HEK293 (cell line): ENCODE results near the gene SLITRK5.

Source experiments
- CTCF ChIA-PET: fragments of 350-600 bp; formaldehyde crosslinking; extraction: SDS; loops from one replicate; lab custom pipeline; 2021; ENCODE audit warnings: antibody characterized with exemption; lab: Yijun Ruan, JAX
- POLR2A ChIA-PET: fragments of 300-600 bp; formaldehyde crosslinking; extraction: SDS; loops from one replicate; lab custom pipeline; 2020; ENCODE audit warnings: antibody characterized with exemption, inconsistent platforms; lab: Yijun Ruan, JAX
- H3K27ac ChIP-seq: fragments of 200-500 bp; sonication (Bioruptor generic); 2 replicates; pipeline ENCODE4 v1.5.1; 2014; ENCODE audit warnings: low read depth, low read length, control low read depth, inconsistent platforms; ENCODE audit errors: extremely low read depth
- H3K36me3 ChIP-seq, 2 experiments: fragments of 200-500 bp in 1 of 2; sonication (Bioruptor generic) in 1 of 2; 1 replicate in 1 of 2; 2 replicates in 1 of 2; pipeline ENCODE4 v1.5.1; 2014 to 2017; ENCODE audit warnings: inconsistent platforms in 2 of 2, low read length in 2 of 2; ENCODE audit not compliant: control insufficient read depth in 2 of 2, insufficient read depth in 1 of 2
- H3K4me1 ChIP-seq: fragments of 200-500 bp; sonication (Bioruptor generic); 2 replicates; pipeline ENCODE4 v1.5.1; 2014; ENCODE audit warnings: mild to moderate bottlenecking, low read length, inconsistent platforms; ENCODE audit not compliant: control insufficient read depth, insufficient read depth
- H3K4me3 ChIP-seq: 2 replicates; pipeline ENCODE4 v1.5.1; 2011; ENCODE audit warnings: low read depth, mild to moderate bottlenecking, control low read depth, low read length, moderate library complexity
- H3K9me3 ChIP-seq: fragments of 200-500 bp; sonication (Bioruptor generic); 2 replicates; pipeline ENCODE4 v1.5.1; 2014; ENCODE audit warnings: low read depth, low read length, inconsistent platforms; ENCODE audit not compliant: control insufficient read depth, insufficient read depth
- BCL11B ChIP-seq: fragments of 450-650 bp; formaldehyde crosslinking; IDR thresholded peaks from 2 replicates; pipeline ENCODE4 v1.5.1; 2016; ENCODE audit warnings: low read depth, missing biosample characterization, missing genetic modification characterization
- KLF8 ChIP-seq: fragments of 450-650 bp; formaldehyde crosslinking; IDR thresholded peaks from 2 replicates; pipeline ENCODE4 v1.5.1; 2016; ENCODE audit warnings: missing biosample characterization, missing genetic modification characterization
- MZF1 ChIP-seq: fragments of 450-650 bp; formaldehyde crosslinking; IDR thresholded peaks from 2 replicates; pipeline ENCODE4 v1.5.1; 2017; ENCODE audit warnings: missing biosample characterization, missing genetic modification characterization, borderline replicate concordance
- REST ChIP-seq: fragments of 450-650 bp; formaldehyde crosslinking; IDR thresholded peaks from 2 replicates; pipeline ENCODE4 v1.5.1; 2016; ENCODE audit warnings: missing biosample characterization, missing genetic modification characterization
- SALL2 ChIP-seq: fragments of 450-650 bp; formaldehyde crosslinking; IDR thresholded peaks from 2 replicates; pipeline ENCODE4 v1.5.0; 2017; ENCODE audit warnings: missing biosample characterization, mild to moderate bottlenecking, missing genetic modification characterization, borderline replicate concordance
- ZNF280C ChIP-seq: fragments of 450-650 bp; formaldehyde crosslinking; IDR thresholded peaks from 2 replicates; pipeline ENCODE4 v1.5.1; 2016; ENCODE audit warnings: missing biosample characterization, missing genetic modification characterization
- ZNF510 ChIP-seq: fragments of 450-650 bp; formaldehyde crosslinking; IDR thresholded peaks from 2 replicates; pipeline ENCODE4 v1.5.1; 2018; ENCODE audit warnings: mild to moderate bottlenecking, missing genetic modification characterization, missing biosample characterization; ENCODE audit not compliant: insufficient replicate concordance
- ZNF514 ChIP-seq: fragments of 450-650 bp; formaldehyde crosslinking; IDR thresholded peaks from 2 replicates; pipeline ENCODE4 v1.5.1; 2016; ENCODE audit warnings: missing biosample characterization, missing genetic modification characterization
- ZNF518A ChIP-seq: fragments of 450-650 bp; formaldehyde crosslinking; conservative IDR thresholded peaks from 2 replicates; pipeline ENCODE4 v1.5.1; 2016; ENCODE audit warnings: low read depth, missing biosample characterization, missing genetic modification characterization
- ZNF549 ChIP-seq: fragments of 450-650 bp; IDR thresholded peaks from 2 replicates; pipeline ENCODE4 v1.5.1; 2018; ENCODE audit warnings: missing biosample characterization, missing genetic modification characterization, mild to moderate bottlenecking, inconsistent platforms, moderate library complexity
- ZNF624 ChIP-seq: fragments of 450-650 bp; formaldehyde crosslinking; IDR thresholded peaks from 2 replicates; pipeline ENCODE4 v1.5.1; 2017; ENCODE audit warnings: missing biosample characterization, missing genetic modification characterization
- ZNF704 ChIP-seq: fragments of 450-650 bp; formaldehyde crosslinking; IDR thresholded peaks from 2 replicates; pipeline ENCODE4 v1.5.1; 2016; ENCODE audit warnings: missing biosample characterization, missing genetic modification characterization
- ZNF792 ChIP-seq: fragments of 450-650 bp; formaldehyde crosslinking; IDR thresholded peaks from 2 replicates; pipeline ENCODE4 v1.5.1; 2016; ENCODE audit warnings: missing biosample characterization, missing genetic modification characterization
- ZSCAN18 ChIP-seq: fragments of 450-650 bp; formaldehyde crosslinking; IDR thresholded peaks from 2 replicates; pipeline ENCODE4 v1.5.1; 2016; ENCODE audit warnings: missing biosample characterization, missing genetic modification characterization
- ZSCAN5A ChIP-seq: fragments of 450-650 bp; formaldehyde crosslinking; IDR thresholded peaks from 2 replicates; pipeline ENCODE4 v1.5.1; 2016; ENCODE audit warnings: missing biosample characterization, missing genetic modification characterization
- TF ChIP-seq, protein P1 (sequence below): fragments of 450-650 bp; formaldehyde crosslinking; IDR thresholded peaks from 2 replicates; pipeline ENCODE4 v1.5.1; 2016; ENCODE audit warnings: missing biosample characterization, missing genetic modification characterization
- TF ChIP-seq, protein P2 (sequence below): fragments of 450-650 bp; formaldehyde crosslinking; IDR thresholded peaks from 2 replicates; pipeline ENCODE4 v1.5.1; 2017; ENCODE audit warnings: missing biosample characterization, missing genetic modification characterization

The SLITRK5 gene

GRCh38 chr13:87622971-87623370 is 48.2 kb upstream of the SLITRK5 start (continued):
- TF ChIP-seq ZSCAN18 (tag by site-specific recombination) (no peak), ZNF704 (tag by site-specific recombination) (no peak), KLF8 (tag by site-specific recombination) (no peak), ZNF549 (tag by site-specific recombination) (no peak), ZNF792 (no peak)
- TF ChIP-seq, protein P1, sequence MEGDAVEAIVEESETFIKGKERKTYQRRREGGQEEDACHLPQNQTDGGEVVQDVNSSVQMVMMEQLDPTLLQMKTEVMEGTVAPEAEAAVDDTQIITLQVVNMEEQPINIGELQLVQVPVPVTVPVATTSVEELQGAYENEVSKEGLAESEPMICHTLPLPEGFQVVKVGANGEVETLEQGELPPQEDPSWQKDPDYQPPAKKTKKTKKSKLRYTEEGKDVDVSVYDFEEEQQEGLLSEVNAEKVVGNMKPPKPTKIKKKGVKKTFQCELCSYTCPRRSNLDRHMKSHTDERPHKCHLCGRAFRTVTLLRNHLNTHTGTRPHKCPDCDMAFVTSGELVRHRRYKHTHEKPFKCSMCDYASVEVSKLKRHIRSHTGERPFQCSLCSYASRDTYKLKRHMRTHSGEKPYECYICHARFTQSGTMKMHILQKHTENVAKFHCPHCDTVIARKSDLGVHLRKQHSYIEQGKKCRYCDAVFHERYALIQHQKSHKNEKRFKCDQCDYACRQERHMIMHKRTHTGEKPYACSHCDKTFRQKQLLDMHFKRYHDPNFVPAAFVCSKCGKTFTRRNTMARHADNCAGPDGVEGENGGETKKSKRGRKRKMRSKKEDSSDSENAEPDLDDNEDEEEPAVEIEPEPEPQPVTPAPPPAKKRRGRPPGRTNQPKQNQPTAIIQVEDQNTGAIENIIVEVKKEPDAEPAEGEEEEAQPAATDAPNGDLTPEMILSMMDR (tag by site-specific recombination): no peak

DNA sequence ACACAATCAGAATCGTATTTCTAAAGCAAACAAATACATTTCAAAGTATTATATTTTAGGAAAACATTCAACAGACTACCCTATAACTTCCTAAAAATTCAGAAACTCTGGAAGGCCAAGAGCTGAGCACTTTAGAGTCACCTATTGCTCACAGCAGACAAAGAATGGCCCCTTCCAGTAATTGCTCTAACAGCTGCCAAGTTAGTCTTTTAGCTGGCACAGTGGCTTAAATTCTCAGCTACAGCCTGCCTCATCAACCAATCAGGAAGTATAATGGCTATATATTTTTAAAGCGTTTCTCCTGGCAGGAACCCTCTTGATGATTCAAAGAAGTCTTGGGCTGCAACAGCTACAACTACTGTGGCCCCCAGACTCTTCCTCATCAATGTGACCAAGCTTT is 14.9 kb upstream of the SLITRK5 start:
- POLR2A ChIA-PET: no interaction called here
- TF ChIP-seq SALL2 (tag by site-specific recombination): no peak
- no peak for TF ChIP-seq ZNF510 (tag by site-specific recombination)
- TF ChIP-seq, protein P2, sequence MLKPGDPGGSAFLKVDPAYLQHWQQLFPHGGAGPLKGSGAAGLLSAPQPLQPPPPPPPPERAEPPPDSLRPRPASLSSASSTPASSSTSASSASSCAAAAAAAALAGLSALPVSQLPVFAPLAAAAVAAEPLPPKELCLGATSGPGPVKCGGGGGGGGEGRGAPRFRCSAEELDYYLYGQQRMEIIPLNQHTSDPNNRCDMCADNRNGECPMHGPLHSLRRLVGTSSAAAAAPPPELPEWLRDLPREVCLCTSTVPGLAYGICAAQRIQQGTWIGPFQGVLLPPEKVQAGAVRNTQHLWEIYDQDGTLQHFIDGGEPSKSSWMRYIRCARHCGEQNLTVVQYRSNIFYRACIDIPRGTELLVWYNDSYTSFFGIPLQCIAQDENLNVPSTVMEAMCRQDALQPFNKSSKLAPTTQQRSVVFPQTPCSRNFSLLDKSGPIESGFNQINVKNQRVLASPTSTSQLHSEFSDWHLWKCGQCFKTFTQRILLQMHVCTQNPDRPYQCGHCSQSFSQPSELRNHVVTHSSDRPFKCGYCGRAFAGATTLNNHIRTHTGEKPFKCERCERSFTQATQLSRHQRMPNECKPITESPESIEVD (tag by site-specific recombination): no peak
- no peak for TF ChIP-seq ZNF280C (tag by site-specific recombination)
- no peak for TF ChIP-seq MZF1 (tag by site-specific recombination)
- TF ChIP-seq ZNF514 (tag by site-specific recombination): no peak
- TF ChIP-seq ZNF518A (tag by site-specific recombination): no peak
- TF ChIP-seq REST (tag by site-specific recombination): no peak
- no peak for TF ChIP-seq BCL11B (tag by site-specific recombination)
- TF ChIP-seq ZNF624 (tag by site-specific recombination): no peak
- no peak for TF ChIP-seq ZSCAN5A (tag by site-specific recombination)

More for the DNA sequence above, 14.9 kb upstream of the SLITRK5 start:
- Histone ChIP-seq H3K9me3 (no peaks in the 10 kb centered on the region), H3K27ac (no peak overlapping the region), H3K4me3 (no peak overlapping the region), H3K36me3 (no peaks in the 10 kb centered on the region), H3K4me1 (no peaks in the 10 kb centered on the region)
- CTCF ChIA-PET: interaction anchor here (0.5 kb wide), 1 partner anchor 1769 kb away, joined by 5 read pairs; no protein-coding TSS in a partner anchor
